Measurements from ENCODE around the gene DBET.
A peak's percentile ranks its signal among the peaks of the same experiment; 100 is the strongest.
"Not testable (repeated sequence)": the region's sequence is repeated elsewhere in the genome, so short reads cannot be mapped to it uniquely, and the experiment has no call there.

DBET gene

GRCh38 chr4:190019023-190019858 lies 45.1 kb upstream of the DBET start:
- no peak for DNase-seq (ENCODE audit: low read depth, low spot score)
- H3K4me1 ChIP-seq (ENCODE audit: insufficient read depth, insufficient read length) = peaks cover 7% of the 10 kb centered on the region
- no peak for TF ChIP-seq ZNF274 (IDR thresholded peaks at IDR 0.05; ENCODE audit: low read depth, low read length)
- TF ChIP-seq SUZ12 (IDR thresholded peaks at IDR 0.05; ENCODE audit: extremely low read depth, insufficient read depth, insufficient read length) = no peak
- TF ChIP-seq YY1 (IDR thresholded peaks at IDR 0.05; ENCODE audit: insufficient read depth, insufficient read length) = no peak
- H3K9me3 ChIP-seq (ENCODE audit: insufficient read depth, low read length) = no peaks in the 10 kb centered on the region
- H3K27me3 ChIP-seq (ENCODE audit: insufficient read depth, insufficient read length) = peaks cover 78% of the 10 kb centered on the region
- no peak overlapping the region for H3K9ac ChIP-seq (ENCODE audit: insufficient read length, low read depth)
- H3K4me3 ChIP-seq (ENCODE audit: insufficient read length, low read depth) = peak overlapping the region; percentile 11
- no peaks in the 10 kb centered on the region for H3K36me3 ChIP-seq (ENCODE audit: insufficient read depth, insufficient read length, low read length)

DNA sequence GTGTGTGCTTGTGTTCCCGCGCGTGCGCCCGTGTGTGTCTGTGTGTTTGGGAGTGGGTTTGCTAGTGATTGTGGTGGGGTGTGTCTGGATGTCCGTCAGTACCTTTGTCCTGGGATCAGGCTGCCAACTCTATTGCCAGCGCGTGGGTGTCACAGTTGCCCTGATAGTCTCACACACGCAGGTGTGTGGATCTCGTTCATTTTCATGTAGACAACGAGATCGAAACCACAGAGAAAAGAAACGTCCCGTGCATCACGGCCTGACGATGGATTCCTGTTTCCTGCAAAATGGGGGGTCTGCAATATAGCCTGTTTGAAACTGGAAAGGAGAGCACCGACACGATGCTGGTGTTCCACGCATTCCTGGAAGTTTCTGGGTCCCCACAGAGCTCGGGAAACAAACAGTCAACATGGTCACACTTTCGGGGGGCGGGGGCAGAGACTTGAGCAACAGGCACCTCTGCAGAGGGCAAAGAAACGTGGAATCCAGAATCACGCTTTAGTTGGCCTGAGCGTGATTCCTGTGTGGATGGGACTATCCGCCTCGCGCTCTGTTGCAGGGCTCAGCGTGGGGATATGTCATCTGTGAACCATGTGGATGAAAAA lies 44.3 kb upstream of the DBET start:
- not testable (repeated sequence) for H3K36me3 ChIP-seq (ENCODE audit: insufficient read depth, insufficient read length, low read length); H3K9ac ChIP-seq (ENCODE audit: insufficient read length, low read depth); H3K4me1 ChIP-seq (ENCODE audit: insufficient read depth, insufficient read length); H3K9me3 ChIP-seq (ENCODE audit: insufficient read depth, low read length); H3K4me3 ChIP-seq (ENCODE audit: insufficient read length, low read depth); DNase-seq (ENCODE audit: low read depth, low spot score)
- H3K27me3 ChIP-seq (ENCODE audit: insufficient read depth, insufficient read length) = peaks cover 74% of the 10 kb centered on the region

GRCh38 chr4:190020790-190021717 lies 43.2 kb upstream of the DBET start:
- H3K9ac ChIP-seq (ENCODE audit: insufficient read length, low read depth) = peak overlapping the region; percentile 42
- peaks cover 7% of the 10 kb centered on the region for H3K4me1 ChIP-seq (ENCODE audit: insufficient read depth, insufficient read length)
- no peaks in the 10 kb centered on the region for H3K9me3 ChIP-seq (ENCODE audit: insufficient read depth, low read length)
- peaks cover 66% of the 10 kb centered on the region for H3K27me3 ChIP-seq (ENCODE audit: insufficient read depth, insufficient read length)
- peak; percentile 33 for TF ChIP-seq SUZ12 (IDR thresholded peaks at IDR 0.05; ENCODE audit: extremely low read depth, insufficient read depth, insufficient read length)
- no peak for TF ChIP-seq YY1 (IDR thresholded peaks at IDR 0.05; ENCODE audit: insufficient read depth, insufficient read length)
- DNase-seq (ENCODE audit: low read depth, low spot score) = peak; percentile 51
- H3K36me3 ChIP-seq (ENCODE audit: insufficient read depth, insufficient read length, low read length) = no peaks in the 10 kb centered on the region
- H3K4me3 ChIP-seq (ENCODE audit: insufficient read length, low read depth) = peak overlapping the region; percentile 24

DNA sequence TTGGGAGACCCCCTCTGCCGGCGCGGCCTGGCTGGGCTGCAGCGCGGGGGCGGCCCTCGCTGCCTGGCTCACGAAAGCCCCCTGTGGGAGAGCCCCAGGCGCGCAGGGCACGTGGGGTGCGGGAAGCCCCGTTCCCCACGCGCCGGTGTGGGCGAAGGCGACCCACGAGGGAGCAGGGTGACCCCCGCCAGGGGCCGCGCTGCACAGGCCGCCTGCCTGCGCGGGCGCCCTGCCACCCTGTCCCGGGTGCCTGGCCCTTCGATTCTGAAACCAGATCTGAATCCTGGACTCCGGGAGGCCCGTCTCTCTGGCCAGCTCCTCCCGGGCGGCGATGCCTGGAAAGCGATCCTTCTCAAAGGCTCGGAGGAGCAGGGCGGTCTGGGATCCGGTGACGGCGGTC lies 42.3 kb upstream of the DBET start:
- H3K9ac ChIP-seq (ENCODE audit: insufficient read length, low read depth); H3K4me3 ChIP-seq (ENCODE audit: insufficient read length, low read depth); H3K36me3 ChIP-seq (ENCODE audit: insufficient read depth, insufficient read length, low read length); H3K4me1 ChIP-seq (ENCODE audit: insufficient read depth, insufficient read length); DNase-seq (ENCODE audit: low read depth, low spot score); H3K9me3 ChIP-seq (ENCODE audit: insufficient read depth, low read length): not testable (repeated sequence)
- peaks cover 57% of the 10 kb centered on the region for H3K27me3 ChIP-seq (ENCODE audit: insufficient read depth, insufficient read length)

DNA sequence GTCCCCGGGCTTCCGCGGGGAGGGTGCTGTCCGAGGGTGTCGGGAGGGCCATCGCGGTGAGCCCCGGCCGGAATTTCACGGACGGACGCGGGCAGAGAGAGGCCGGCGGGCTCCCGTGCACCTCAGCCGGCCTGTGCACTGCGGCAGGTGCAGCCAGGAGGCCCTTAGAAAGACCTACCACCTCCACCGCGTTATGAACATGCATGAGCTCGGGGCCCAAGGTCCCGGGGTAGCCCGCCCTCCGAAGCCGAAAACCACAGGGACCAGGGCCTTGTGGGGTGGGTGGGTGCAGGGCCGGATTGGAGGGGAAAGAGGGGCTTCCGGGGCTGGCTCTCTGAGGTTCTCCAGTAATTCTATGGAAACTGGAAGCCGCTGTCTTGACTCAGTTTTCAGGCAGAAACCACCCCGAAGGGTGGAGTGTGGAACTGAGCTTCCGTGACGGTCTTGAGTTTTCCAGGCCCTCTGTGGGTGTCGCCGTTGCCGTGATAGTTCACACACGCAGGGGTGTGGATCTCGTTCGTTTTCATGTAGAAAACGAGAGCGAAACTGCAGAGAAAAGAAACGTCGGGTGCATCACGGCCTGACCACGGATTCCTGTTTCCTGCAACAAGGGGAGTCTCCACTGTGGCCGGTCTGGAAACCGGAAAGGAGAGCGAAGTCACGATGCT lies 41.6 kb upstream of the DBET start:
- not testable (repeated sequence) for H3K36me3 ChIP-seq (ENCODE audit: insufficient read depth, insufficient read length, low read length); H3K4me3 ChIP-seq (ENCODE audit: insufficient read length, low read depth); H3K4me1 ChIP-seq (ENCODE audit: insufficient read depth, insufficient read length); DNase-seq (ENCODE audit: low read depth, low spot score); H3K9me3 ChIP-seq (ENCODE audit: insufficient read depth, low read length); H3K9ac ChIP-seq (ENCODE audit: insufficient read length, low read depth)
- H3K27me3 ChIP-seq (ENCODE audit: insufficient read depth, insufficient read length) = peaks cover 49% of the 10 kb centered on the region

DNA sequence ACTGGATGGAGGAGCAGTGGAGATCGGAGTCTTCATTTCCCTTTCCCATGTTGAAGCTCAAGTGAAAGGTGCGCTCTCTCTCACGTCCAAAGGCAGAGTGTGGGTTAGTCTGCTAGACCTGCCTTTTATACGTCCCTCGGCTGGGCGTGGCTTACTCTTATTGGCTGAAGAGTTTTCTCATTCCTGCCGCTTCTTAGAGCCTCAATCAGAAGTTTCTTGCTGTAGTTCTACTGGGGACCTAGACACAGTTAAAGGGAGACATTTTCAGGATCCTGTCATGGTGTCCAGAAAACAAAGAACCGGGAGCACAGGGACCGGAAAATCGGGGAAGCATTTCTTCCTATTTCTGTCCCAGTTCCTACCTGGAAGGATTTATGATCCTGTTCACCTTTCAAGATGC lies 37.1 kb upstream of the DBET start, which contains the start of gene FRG2:
Gene FRG2 (minus strand): TSS at position 101 of the 400 bp plus-strand sequence. CDS start 52 bp downstream, at position 49.
- H3K9ac ChIP-seq (ENCODE audit: insufficient read length, low read depth); H3K9me3 ChIP-seq (ENCODE audit: insufficient read depth, low read length); H3K4me3 ChIP-seq (ENCODE audit: insufficient read length, low read depth); H3K36me3 ChIP-seq (ENCODE audit: insufficient read depth, insufficient read length, low read length); H3K4me1 ChIP-seq (ENCODE audit: insufficient read depth, insufficient read length); DNase-seq (ENCODE audit: low read depth, low spot score): not testable (repeated sequence)
- peaks cover 12% of the 10 kb centered on the region for H3K27me3 ChIP-seq (ENCODE audit: insufficient read depth, insufficient read length)

- H3K4me1 ChIP-seq (ENCODE audit: insufficient read depth, insufficient read length); H3K9ac ChIP-seq (ENCODE audit: insufficient read length, low read depth); H3K36me3 ChIP-seq (ENCODE audit: insufficient read depth, insufficient read length, low read length); H3K9me3 ChIP-seq (ENCODE audit: insufficient read depth, low read length); DNase-seq (ENCODE audit: low read depth, low spot score); H3K27me3 ChIP-seq (ENCODE audit: insufficient read depth, insufficient read length); H3K4me3 ChIP-seq (ENCODE audit: insufficient read length, low read depth): not testable (repeated sequence)
Observed at GRCh38 chr4:190031264-190031663, 33.0 kb upstream of the DBET start.

DNA sequence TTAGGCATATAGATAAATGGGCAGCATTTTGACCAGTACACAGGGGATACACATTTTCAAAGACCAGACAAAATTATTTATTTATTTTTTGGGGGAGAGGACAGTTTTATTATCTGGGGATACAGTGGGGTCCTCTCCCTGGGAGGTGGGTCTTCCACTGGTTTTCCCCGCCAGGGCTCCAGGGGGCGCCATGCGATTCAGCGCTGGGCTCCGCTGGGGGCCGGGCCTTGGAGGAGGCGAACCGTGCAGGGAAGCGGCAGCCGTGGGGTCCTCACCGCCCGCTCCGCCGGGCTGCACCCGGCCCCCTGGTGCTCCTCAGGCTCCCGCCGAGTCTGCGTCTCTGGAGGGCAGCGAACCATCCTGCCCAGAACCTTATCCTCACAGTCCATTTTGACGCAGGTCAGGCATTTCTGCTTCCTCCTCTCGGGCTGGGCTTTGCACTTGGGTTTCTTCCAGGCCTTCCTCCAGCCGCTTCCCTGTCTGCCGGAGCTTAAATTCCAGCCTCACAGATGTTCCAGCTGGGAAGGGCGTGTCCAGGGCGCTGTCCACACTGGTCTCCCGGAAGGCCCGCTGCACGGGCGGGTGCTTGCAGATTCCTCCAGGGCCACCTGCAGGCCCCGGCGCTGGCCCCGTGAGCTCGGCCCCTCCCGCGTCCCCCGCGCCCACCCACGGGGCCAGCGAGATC lies 26.5 kb upstream of the DBET start:
- H3K27me3 ChIP-seq (ENCODE audit: insufficient read depth, insufficient read length); H3K36me3 ChIP-seq (ENCODE audit: insufficient read depth, insufficient read length, low read length); H3K4me3 ChIP-seq (ENCODE audit: insufficient read length, low read depth); H3K4me1 ChIP-seq (ENCODE audit: insufficient read depth, insufficient read length); H3K9ac ChIP-seq (ENCODE audit: insufficient read length, low read depth); DNase-seq (ENCODE audit: low read depth, low spot score); H3K9me3 ChIP-seq (ENCODE audit: insufficient read depth, low read length): not testable (repeated sequence)

DNA sequence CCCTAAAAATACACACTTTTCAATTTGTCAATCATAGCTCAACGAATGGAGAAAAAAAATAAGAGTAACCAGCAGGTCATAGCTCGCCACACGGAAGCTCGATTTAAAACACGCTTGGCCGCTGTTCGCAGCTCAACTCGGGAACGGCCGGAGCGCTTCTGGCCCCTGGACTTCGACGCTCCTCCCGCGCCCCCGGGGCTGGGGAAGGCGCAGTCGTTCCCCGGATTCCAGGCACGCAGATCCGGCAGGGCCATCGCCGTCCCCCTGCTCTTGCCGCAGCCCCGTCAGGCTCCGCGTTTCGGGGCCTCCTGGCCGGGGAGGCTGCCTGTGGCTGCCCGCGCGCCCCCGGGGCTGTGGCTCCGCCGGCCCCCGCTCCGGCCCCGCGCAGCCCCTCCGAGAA lies 23.4 kb upstream of the DBET start:
- H3K36me3 ChIP-seq (ENCODE audit: insufficient read depth, insufficient read length, low read length); DNase-seq (ENCODE audit: low read depth, low spot score); H3K4me3 ChIP-seq (ENCODE audit: insufficient read length, low read depth); H3K9me3 ChIP-seq (ENCODE audit: insufficient read depth, low read length); H3K4me1 ChIP-seq (ENCODE audit: insufficient read depth, insufficient read length); H3K9ac ChIP-seq (ENCODE audit: insufficient read length, low read depth): not testable (repeated sequence)
- peaks cover 12% of the 10 kb centered on the region for H3K27me3 ChIP-seq (ENCODE audit: insufficient read depth, insufficient read length)

GRCh38 chr4:190047627-190048026 lies 16.7 kb upstream of the DBET start:
- H3K4me3 ChIP-seq (ENCODE audit: insufficient read length, low read depth); H3K36me3 ChIP-seq (ENCODE audit: insufficient read depth, insufficient read length, low read length); H3K9ac ChIP-seq (ENCODE audit: insufficient read length, low read depth); H3K27me3 ChIP-seq (ENCODE audit: insufficient read depth, insufficient read length); DNase-seq (ENCODE audit: low read depth, low spot score); H3K4me1 ChIP-seq (ENCODE audit: insufficient read depth, insufficient read length); H3K9me3 ChIP-seq (ENCODE audit: insufficient read depth, low read length): not testable (repeated sequence)

Measured in NT2/D1 (cell line).